Stimulated activated CD8-positive, alpha-beta memory T cell treated with anti-CD3 and anti-CD28 coated beads, Interleukin-15, amount 100 ng/mL, for 4 hours (primary cell): ENCODE measurements around the gene NAV3.

Experiments
- DNase-seq, 2 donors: peaks; one replicate each; pipeline ENCODE4 v3.0.0-alpha.2; 2020; ENCODE audit warnings: low read depth in 2 of 2

NAV3 gene

DNA sequence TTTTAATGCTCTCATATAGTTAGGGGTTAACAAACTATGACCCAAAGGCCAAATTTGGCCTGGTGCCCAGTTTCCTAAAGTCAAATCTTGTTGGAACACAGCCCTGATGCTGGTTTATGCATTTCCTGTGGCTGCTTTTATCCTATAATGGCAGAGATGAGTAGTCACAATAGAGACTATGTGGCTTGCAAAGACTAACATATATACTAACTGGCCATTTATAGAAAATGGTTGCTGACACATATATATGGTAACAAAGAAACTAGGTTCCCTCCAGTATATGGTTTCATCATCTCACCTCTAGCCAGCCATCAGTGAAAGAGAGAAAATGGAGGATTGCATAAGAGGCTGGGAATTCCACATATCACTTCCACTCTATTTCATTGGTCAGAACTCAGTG, 10.8 kb downstream of the NAV3 start:
- DNase-seq = no peak

DNA sequence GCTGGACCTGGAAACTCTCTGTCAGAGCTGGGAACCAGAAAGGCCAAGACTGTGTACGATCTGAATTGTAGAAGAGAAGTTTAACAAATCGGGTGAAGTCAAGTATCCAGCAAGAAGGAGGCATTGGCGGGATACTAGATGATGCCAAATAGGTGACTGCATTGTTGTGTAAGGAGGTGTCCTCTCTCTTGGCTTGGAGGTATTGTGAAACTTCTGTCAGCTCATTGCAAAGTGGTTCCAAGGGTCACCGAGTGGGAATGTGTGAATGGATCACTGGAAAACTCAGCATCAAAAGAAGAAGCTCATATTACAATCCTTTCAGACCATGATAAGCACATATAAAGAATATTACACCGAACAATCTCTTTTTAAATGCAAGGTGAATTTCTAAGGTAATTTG, 11.7 kb downstream of the NAV3 start:
- no peak for DNase-seq

- DNase-seq = no peak
Measured at GRCh38 chr12:77845831-77846230, 15.1 kb downstream of the NAV3 start.

DNA sequence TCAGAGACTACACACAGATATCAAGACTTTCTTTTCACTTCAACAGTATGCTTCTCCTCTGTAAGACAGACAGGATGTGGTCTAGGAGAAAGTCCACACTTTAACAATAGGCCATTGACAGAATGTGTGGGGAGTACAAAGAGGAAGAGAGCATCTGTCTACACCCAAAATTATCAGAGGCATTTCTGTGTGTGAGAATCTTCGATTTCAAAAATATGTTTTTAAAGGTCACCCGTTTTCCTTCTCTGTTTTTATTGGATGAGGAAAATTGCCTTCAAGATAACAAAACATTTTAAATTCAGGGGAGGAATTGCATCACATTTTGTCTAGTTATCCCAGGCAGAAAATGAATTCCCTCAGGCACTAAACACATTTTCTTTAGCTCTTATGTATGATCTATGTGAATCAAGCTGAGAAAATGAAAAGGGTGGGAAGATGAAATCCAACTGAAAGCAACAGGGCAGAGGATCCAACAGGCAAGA, 16.4 kb downstream of the NAV3 start:
- DNase-seq = no peak

GRCh38 chr12:77847680-77848431, 17.2 kb downstream of the NAV3 start:
- DNase-seq = no peak

DNA sequence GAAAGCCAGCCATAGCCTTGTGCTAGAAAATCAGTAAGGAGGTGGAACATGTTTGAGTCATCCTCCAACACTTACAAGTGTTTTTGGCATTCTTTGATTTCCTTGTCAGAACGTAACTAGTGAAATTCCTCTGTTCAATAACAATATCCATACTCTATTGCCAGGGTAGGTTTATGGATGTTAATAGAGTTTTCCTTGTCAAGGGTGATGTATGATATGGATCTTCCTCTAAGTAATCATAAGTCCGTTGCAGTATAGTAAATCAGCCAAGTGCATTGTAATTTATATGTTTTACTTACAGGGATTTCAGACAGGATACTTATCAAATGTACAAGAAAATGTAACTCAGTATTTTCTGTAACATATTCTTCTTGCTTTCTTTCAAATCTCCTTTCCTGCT, 19.4 kb downstream of the NAV3 start:
- DNase-seq = no peak

- no peak for DNase-seq
Measured at GRCh38 chr12:77850698-77851097, 20.0 kb downstream of the NAV3 start.

GRCh38 chr12:77855548-77855947, 24.9 kb downstream of the NAV3 start:
- DNase-seq = no peak

DNA sequence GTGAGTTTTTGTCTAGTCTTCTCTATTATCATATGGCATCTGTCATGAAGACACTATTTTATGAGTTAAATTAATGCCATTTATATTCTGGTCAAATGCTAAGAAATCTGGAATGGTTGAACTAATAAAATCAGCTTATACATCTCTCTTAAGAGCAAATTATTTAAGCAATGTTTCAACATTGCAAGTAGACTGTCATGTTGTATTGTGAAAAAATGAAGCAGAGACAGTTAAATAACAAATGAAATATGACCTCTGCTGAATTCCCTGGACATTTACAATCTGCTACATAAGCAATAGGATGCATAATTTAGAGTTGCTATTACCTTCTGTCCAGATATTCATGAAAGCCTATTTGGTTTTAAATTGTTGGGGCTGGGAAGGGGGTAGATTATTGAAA, 30.6 kb downstream of the NAV3 start:
- DNase-seq = no peak

- no peak for DNase-seq
Measured at GRCh38 chr12:77865178-77865577, 34.5 kb downstream of the NAV3 start.

DNA sequence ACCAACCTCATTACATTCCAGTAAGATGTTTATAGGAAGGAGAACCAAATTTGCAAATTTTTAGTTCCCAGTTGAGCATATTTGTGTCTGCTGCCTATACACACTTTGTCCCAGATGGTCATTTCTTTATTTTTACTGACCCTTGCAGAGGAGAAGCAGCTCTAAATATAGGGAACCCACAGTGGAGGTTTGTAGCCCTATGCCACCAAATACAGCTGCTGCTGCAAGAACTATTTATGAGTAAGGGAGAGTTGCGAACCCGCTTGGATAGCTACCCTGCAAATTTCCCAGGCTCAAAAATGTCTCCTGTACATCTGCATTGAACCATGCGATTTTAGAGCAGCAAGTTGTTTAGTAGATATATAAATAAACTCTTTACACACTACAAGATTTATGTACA, 48.2 kb downstream of the NAV3 start:
- DNase-seq = no peak

DNA sequence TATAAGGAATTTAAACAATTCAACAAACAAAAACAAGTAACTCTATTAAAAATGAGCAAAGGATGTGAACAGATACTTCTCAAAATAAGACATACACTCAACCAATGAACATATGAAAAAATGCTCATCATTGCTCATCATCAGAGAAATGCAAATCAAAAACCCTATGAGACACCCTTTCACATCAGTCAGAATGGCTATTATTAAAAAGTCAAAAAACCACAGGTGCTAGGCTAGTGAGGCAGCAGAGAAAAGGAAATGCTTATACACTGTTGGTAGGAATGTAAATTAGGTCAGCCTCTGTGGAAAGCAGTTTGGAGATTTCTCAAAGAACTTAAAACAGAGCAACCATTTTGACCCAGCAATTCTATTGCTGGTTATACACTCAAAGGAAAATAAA, 52.0 kb downstream of the NAV3 start:
- DNase-seq = no peak

GRCh38 chr12:77888611-77889010, 57.9 kb downstream of the NAV3 start:
- DNase-seq = no peak

DNA sequence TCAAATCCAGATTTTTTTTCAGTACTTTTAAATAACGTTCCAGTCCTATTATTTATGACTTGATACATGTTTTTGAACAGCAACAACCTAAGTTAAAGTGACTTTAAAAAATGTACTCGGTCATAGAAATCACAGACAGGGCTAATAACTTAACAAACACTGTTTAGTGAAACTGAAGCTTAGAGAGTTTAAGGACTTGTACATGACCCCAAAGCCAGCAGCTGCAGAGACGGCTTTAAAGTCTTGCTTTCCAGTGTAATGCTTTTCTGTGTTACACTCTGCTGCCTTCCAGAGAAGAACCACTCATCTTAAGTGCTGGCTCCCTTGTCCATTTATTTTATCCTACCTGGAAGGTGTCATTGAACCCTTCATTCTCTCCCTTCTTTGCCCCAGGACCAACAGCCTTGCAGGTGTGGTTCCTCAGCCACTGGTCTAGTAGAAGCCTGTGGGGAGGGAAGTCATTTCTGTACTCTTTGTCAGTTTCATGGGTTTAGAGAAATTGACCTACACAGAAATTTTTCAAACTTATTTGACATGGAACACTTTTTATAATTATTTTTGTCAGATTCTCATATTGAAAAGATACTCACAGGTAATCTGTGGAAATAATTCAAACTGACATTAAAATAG, 60.9 kb downstream of the NAV3 start:
- DNase-seq = no peak

DNA sequence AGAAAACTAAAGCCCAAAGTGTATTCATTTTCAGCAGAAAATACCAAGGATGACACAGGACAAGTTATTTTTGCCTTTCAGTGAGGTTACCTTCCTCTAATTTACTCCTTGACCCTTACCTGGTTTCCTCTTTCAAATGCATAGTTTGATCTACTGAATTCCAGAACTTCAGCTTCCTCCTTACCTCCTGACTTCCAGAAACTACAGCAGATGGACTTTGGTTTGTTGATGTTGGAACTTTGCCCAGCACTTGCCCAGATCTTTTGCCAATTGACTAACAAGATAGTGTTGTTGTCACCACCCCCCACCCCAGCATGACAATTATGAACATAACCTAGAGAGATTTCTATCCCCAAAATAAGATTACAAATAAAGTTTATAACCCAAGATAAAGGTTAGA, 63.2 kb downstream of the NAV3 start:
- DNase-seq = no peak

GRCh38 chr12:77894556-77894955, 63.9 kb downstream of the NAV3 start:
- no peak for DNase-seq

DNA sequence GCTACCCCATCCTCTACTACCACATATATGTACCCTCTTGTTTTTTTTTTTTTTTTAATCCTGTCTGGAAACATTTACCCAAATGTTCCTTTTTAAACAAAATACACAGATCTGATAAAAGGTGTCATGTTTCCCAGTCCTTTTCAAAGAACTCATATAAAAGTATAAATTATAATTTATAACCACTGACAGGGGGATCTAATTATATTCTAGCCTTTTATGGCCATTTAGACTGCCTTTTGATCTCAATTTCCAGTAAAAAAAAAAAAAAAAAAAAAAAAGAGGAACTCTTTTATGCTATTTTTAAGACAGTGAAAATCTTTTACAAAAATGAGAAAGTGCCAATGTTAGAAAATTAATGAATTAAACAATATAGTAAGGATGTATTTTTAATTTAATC, 65.0 kb downstream of the NAV3 start:
- DNase-seq = no peak

DNA sequence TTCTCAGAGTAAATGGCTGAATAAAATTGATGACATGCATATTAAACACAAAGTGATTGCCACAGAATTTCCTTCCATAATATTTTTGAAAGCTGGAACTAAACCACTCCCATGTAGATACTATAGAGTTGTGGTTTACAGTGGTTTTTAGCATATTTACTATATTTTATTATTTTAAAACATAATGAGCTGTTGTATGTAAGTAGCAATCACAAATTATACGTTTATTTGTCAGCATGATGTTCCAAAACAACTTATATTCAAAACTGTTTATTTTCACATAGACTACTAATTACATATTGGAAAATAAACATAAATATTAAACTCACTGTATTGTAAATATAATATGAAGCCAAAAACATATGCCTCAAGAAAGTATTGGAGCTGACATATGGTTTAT, 77.2 kb downstream of the NAV3 start:
- DNase-seq = no peak

DNA sequence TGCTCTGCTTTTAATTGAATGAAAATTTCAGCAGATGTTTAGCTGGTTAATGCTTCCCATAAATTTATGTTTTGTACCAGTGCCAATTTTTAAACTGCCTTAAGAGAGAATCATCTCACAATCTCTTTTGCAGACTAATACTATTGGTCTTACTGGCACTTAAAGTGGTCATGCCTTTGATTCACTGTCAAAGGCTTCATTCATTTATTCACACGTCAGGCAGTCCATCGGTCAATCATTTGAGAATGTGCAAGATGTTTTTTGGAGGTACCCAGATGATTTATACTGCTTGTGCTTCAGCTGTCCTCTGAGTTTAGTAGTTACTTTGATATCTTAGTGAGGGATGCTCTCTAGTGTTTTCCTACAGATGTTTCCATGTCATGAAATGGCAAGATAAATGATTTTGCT, 83.4 kb downstream of the NAV3 start:
- no peak for DNase-seq

DNA sequence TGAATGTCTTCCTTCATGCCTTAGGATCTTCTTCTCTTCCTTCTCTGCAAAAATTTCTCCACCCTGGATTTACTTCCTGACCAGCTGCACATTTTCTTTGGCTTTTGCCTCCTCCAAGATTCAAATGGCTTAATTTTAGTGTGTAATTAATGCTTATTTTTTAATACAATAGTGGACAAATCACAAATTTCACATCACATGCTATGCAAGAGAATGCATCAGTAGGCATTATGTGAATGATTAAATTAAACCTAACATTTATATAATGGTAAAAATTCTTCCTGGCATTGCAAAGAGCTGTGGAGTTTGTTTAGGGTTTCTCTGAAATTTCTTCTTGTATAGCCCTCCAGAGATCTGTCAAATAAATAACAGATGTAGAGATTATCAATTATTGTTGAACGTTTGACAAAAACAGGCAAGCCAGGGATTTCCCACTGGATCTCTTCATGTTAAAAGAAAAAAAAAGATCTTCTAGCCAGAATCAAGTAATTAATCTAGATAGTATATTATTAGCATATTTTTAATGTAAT, 84.4 kb downstream of the NAV3 start:
- DNase-seq = no peak

GRCh38 chr12:77916276-77916675, 85.6 kb downstream of the NAV3 start:
- DNase-seq = no peak

DNA sequence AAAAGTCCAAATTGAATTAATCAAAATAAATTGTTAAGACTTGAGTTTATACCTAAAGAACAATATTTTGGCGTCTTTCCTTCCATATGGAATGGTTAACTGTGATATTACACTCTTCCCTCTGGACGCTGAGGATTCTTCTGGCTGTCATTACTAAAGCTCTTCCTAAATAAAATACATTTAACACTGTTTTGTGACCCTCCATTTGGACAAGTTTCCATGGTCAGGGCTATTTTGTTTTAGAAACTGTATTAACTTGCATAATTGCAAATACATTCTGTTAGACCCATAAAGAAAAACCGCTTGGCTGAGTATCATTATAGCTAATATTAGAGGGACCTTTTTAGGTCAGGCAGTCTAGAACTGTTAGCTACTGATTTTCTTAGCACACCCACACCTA, 87.4 kb downstream of the NAV3 start:
- no peak for DNase-seq

DNA sequence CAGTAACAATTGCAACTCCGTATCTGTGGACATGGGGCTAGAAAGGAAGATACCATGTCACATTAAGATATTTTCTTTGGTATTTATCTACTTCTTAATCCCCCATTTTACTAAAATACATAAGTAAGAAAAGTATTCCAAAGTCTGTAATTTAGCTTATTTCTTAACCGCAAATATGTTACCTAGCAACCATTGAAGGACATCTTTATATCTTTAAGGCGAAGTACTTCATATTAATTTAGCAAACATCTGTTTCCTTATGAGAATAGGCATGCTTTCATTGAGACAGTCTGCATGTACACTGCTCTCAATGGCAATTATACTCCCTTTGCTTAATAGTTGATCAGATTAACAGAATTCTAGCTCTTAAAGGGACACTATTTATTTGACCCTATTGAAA, 88.8 kb downstream of the NAV3 start:
- no peak for DNase-seq
